NOMO-1 treated with dmso at 0.1 percent for 144 hours (cell line): ENCODE data around the gene TCN1.

Experiments used
- DNase-seq: peaks from one replicate; lab custom pipeline; 2025; ENCODE audit not compliant: unreplicated experiment; lab: John Stamatoyannopoulos, UW

Gene TCN1

GRCh38 chr11:59810189-59810910, 55.9 kb downstream of the TCN1 start, which contains the start of gene MRPL16:
Gene MRPL16 (minus strand): TSS chr11:59810778. CDS start chr11:59810658, 120 bp downstream.
- peak; percentile 89 for DNase-seq

- no peak for DNase-seq
Observed at GRCh38 chr11:59807047-59807610, 59.2 kb downstream of the TCN1 start.

- DNase-seq, result no peak
Observed at GRCh38 chr11:59804061-59804460, 62.2 kb downstream of the TCN1 start.
